HEK293T (cell line): ENCODE data around the gene MDH1B.

ENCODE experiments used
- BHLHE40 ChIP-seq: fragments of 450-650 bp; IDR thresholded peaks from 2 replicates; pipeline ENCODE4 v1.6.1; 2016; ENCODE audit warnings: mild to moderate bottlenecking, moderate library complexity, borderline replicate concordance
- CTBP1 ChIP-seq: fragments of 450-650 bp; IDR thresholded peaks from 2 replicates; pipeline ENCODE4 v1.6.1; 2016; ENCODE audit warnings: borderline replicate concordance
- ELF4 ChIP-seq: fragments of 450-650 bp; IDR thresholded peaks from 2 replicates; pipeline ENCODE4 v1.6.1; 2017; ENCODE audit warnings: antibody characterized with exemption
- FOXA1 ChIP-seq: fragments of 450-650 bp; IDR thresholded peaks from 2 replicates; pipeline ENCODE4 v1.6.1; 2016; ENCODE audit warnings: mild to moderate bottlenecking
- HDGF ChIP-seq: fragments of 450-650 bp; IDR thresholded peaks from 2 replicates; pipeline ENCODE4 v1.6.1; 2017; ENCODE audit warnings: antibody characterized with exemption, borderline replicate concordance
- LEF1 ChIP-seq: fragments of 450-650 bp; IDR thresholded peaks from 2 replicates; pipeline ENCODE4 v1.6.1; 2017; ENCODE audit warnings: mild to moderate bottlenecking, borderline replicate concordance
- NFRKB ChIP-seq: fragments of 450-650 bp; IDR thresholded peaks from 2 replicates; pipeline ENCODE4 v1.6.1; 2016; ENCODE audit warnings: mild to moderate bottlenecking, moderate library complexity
- PKNOX1 ChIP-seq: fragments of 450-650 bp; IDR thresholded peaks from 2 replicates; pipeline ENCODE4 v1.6.1; 2016
- SP1 ChIP-seq: fragments of 450-650 bp; IDR thresholded peaks from 2 replicates; pipeline ENCODE4 v1.6.1; 2017
- SUZ12 ChIP-seq: fragments of 450-650 bp; IDR thresholded peaks from 2 replicates; pipeline ENCODE4 v1.6.1; 2016; ENCODE audit warnings: mild to moderate bottlenecking
- TARDBP ChIP-seq: fragments of 450-650 bp; IDR thresholded peaks from 2 replicates; pipeline ENCODE4 v1.6.1; 2016
- ZNF384 ChIP-seq: fragments of 450-650 bp; IDR thresholded peaks from 2 replicates; pipeline ENCODE4 v1.6.1; 2016

- TF ChIP-seq PKNOX1 (no peak), NFRKB (no peak), ELF4 (no peak), LEF1 (no peak), TARDBP (no peak), CTBP1 (no peak), ZNF384 (no peak), SP1 (no peak), BHLHE40 (no peak), SUZ12 (no peak), FOXA1 (no peak), HDGF (no peak)
These were observed 35.6 kb upstream of the MDH1B start for GRCh38 chr2:206800506-206801417.
